NCI-H774 (cell line): ENCODE measurements around the gene USP15.
"Not testable (repeated sequence)": the region's sequence is repeated elsewhere in the genome, so short reads cannot be mapped to it uniquely, and the experiment has no call there.

Experiments
- DNase-seq: peaks from one replicate; lab custom pipeline; 2025; lab: John Stamatoyannopoulos, UW

The USP15 gene

DNA sequence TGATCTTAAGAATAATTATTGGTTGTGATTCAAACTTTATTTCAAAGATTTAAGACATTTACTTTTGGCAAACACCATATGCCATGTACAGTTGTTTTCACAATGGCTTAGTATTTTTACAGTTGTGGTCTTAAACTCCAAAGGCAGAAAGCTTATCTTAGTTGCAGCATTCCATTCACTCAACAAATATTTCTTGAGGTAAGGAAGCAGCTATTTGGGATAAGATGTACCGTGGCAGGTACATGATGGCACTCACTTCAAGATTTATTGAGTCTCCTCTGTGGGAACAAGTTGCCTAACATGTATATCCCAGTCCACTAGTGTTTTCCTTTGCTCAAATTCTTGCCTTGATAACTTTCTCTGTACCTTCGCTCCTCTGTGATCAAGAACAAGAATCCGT is 198.4 kb downstream of the USP15 start:
- DNase-seq = no peak

DNA sequence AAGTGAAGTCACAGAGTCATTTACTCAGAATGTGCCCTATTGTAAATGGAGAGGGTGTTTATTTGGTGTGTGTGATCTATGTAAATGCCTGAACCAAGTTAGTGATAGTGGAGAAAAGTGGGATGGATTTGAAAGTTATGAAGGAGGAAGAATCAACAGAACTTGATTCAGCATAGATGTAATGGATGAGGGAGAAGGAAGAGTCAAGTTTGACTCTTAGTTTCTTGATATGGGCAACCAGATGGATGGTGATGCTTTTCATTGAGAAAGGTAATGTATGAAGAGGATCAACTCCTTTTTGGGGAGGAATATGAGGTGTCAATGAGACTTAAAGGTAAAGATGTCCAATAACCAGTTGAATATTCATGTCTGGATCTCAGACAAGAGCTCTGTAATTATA is 199.8 kb downstream of the USP15 start:
- DNase-seq = no peak

DNA sequence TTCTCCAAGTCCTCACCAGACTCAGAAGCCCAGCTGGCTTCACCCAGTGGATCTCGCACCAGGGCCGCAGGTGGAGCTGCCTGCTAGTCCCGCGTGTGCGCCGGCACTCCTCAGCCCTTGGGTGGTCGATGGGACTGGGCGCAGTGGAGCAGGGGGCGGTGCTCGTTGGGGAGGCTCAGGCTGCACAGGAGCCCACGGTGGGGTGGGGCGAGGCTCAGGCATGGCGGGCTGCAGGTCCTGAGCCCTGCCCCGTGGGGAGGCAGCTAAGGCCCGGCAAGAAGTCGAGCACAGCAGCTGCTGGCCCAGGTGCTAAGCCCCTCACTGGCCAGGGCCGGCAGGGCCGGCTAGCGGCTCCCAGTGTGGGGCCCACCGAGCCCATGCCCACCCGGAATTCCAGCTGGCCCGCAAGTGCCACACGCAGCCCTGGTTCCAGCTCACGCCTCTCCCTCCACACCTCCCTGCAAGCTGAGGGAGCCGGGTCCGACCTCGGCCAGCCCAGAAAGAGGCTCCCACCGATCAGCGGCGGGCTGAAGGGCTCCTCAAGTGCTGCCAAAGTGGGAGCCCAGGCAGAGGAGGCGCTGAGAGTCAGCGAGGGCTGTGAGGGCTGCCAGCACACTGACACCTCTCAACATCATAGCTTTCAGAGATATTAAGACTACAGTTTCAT is 201.1 kb downstream of the USP15 start:
- DNase-seq = not testable (repeated sequence)

DNA sequence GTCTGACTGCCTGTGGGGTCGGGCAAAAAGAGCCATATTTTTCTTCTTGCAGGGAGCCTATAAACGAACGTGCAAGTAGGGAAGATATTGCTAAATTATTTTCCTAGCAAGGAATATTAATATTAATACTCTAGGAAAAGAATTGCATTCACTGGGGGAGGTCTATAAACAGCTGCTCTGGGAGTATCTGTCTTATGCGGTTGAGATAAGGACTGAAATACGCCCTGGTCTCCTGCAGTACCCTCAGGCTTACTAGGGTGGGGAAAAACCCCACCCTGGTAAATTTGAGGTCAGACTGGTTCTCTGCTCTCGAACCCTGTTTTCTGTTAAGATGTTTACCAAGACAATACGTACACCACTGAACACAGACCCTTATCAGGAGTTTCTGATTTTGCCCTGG is 203.0 kb downstream of the USP15 start:
- DNase-seq = not testable (repeated sequence)
